Hindlimb muscle (tissue), 1 donor: ENCODE results near the gene P3H1. TPM values are rescaled to one million over a fixed set of nuclear protein-coding genes. Genes with fewer than 3 reads are reported as not detected.
"Not testable (repeated sequence)": the region's sequence is repeated elsewhere in the genome, so short reads cannot be mapped to it uniquely, and the experiment has no call there.

ENCODE experiments used
- DNase-seq: peaks from one replicate; pipeline ENCODE4 v3.0.0-alpha.2; 2013
- polyA plus RNA-seq: library from polyadenylated mRNA; unstranded; fragments of 120-200 nt; gene quantifications from one replicate; pipeline ENCODE4 v1.2.1, GENCODE V29; 2013; ENCODE audit not compliant: insufficient read length

P3H1 gene
- 55.1 TPM for polyA plus RNA-seq

- DNase-seq = peak; percentile 100
Measured at GRCh38 chr1:42766741-42767509, at the start of gene P3H1, which contains the start of gene C1orf50. TSS of gene P3H1 (minus strand) at chr1:42767028. CDS start at chr1:42766971, 57 bp downstream. TSS of gene C1orf50 (plus strand) at chr1:42767249. CDS start at chr1:42767312, 63 bp downstream.

- DNase-seq = peak; percentile 34
Measured at GRCh38 chr1:42815941-42816584, 49.2 kb upstream of the P3H1 start.

- DNase-seq = not testable (repeated sequence)
Measured at GRCh38 chr1:42814815-42815214, 48.0 kb upstream of the P3H1 start.

GRCh38 chr1:42807056-42807668 lies 40.3 kb upstream of the P3H1 start:
- no peak for DNase-seq

GRCh38 chr1:42806593-42806992 lies 39.8 kb upstream of the P3H1 start:
- no peak for DNase-seq

GRCh38 chr1:42806171-42806570 lies 39.3 kb upstream of the P3H1 start:
- DNase-seq = no peak

- DNase-seq = no peak
Measured at GRCh38 chr1:42801832-42802473, 35.1 kb upstream of the P3H1 start.

- no peak for DNase-seq
Measured at GRCh38 chr1:42797979-42798378, 31.2 kb upstream of the P3H1 start.

- no peak for DNase-seq
Measured at GRCh38 chr1:42797414-42797813, 30.6 kb upstream of the P3H1 start.

GRCh38 chr1:42793824-42794223 lies 27.0 kb upstream of the P3H1 start:
- DNase-seq = no peak

- DNase-seq = no peak
Measured at GRCh38 chr1:42788021-42788420, 21.2 kb upstream of the P3H1 start.

GRCh38 chr1:42786097-42786496 lies 19.3 kb upstream of the P3H1 start:
- DNase-seq = no peak

- peak; percentile 26 for DNase-seq
Measured at GRCh38 chr1:42784946-42785693, 18.3 kb upstream of the P3H1 start, which contains the start of gene TMEM269. TSS of gene TMEM269 (plus strand) at chr1:42784991. CDS start at chr1:42789894, 4,903 bp downstream.

GRCh38 chr1:42784547-42784945 lies 17.7 kb upstream of the P3H1 start:
- DNase-seq = no peak

GRCh38 chr1:42783092-42783491 lies 16.3 kb upstream of the P3H1 start:
- DNase-seq = no peak

GRCh38 chr1:42780176-42780575 lies 13.3 kb upstream of the P3H1 start:
- no peak for DNase-seq

- DNase-seq = no peak
Measured at GRCh38 chr1:42779725-42780124, 12.9 kb upstream of the P3H1 start.

GRCh38 chr1:42777852-42778251 lies 11.0 kb upstream of the P3H1 start:
- no peak for DNase-seq

- DNase-seq = no peak
Measured at GRCh38 chr1:42776502-42776901, 9.7 kb upstream of the P3H1 start.

- DNase-seq = no peak
Measured at GRCh38 chr1:42774928-42775526, 8.2 kb upstream of the P3H1 start.

GRCh38 chr1:42773420-42773819 lies 6.6 kb upstream of the P3H1 start:
- no peak for DNase-seq

GRCh38 chr1:42769811-42770210 lies 3.0 kb upstream of the P3H1 start:
- no peak for DNase-seq
